Measurements from ENCODE around the gene GALNT10.

- TF ChIP-seq CTCF (IDR thresholded peaks at IDR 0.05) (no peak), NR2C2 (CRISPR knock-in tag; IDR thresholded peaks at IDR 0.05) (no peak), MAX (CRISPR knock-in tag; IDR thresholded peaks at IDR 0.05) (no peak), ZNF425 (CRISPR knock-in tag; conservative IDR thresholded peaks at IDR 0.05) (no peak), E2F4 (CRISPR knock-in tag; IDR thresholded peaks at IDR 0.05; ENCODE audit: borderline replicate concordance, low read depth) (no peak), RELA (CRISPR knock-in tag; IDR thresholded peaks at IDR 0.05; ENCODE audit: borderline replicate concordance) (no peak), USF2 (CRISPR knock-in tag; IDR thresholded peaks at IDR 0.05) (no peak), JUN (CRISPR knock-in tag; IDR thresholded peaks at IDR 0.05) (no peak)
These were observed 30.1 kb downstream of the GALNT10 start for GRCh38 chr5:154220625-154221024.

Measured in WTC11 (cell line).